Measurements from ENCODE around the gene CHRNG.

Gene CHRNG

GRCh38 chr2:232501794-232502390 is 37.6 kb upstream of the CHRNG start:
- no peak overlapping the region for H3K27ac ChIP-seq
- no peak for TF ChIP-seq CTCF (conservative IDR thresholded peaks at IDR 0.05)

- TF ChIP-seq CTCF (conservative IDR thresholded peaks at IDR 0.05) = no peak
- no peak overlapping the region for H3K27ac ChIP-seq
Observed at GRCh38 chr2:232502511-232502910, 37.0 kb upstream of the CHRNG start.

- no peak for TF ChIP-seq CTCF (conservative IDR thresholded peaks at IDR 0.05)
- H3K27ac ChIP-seq = no peak overlapping the region; the same call in 1 of the 2 replicates
Observed at GRCh38 chr2:232502911-232503808, 36.3 kb upstream of the CHRNG start.

GRCh38 chr2:232503809-232504323 is 35.6 kb upstream of the CHRNG start:
- TF ChIP-seq CTCF (conservative IDR thresholded peaks at IDR 0.05) = no peak
- H3K27ac ChIP-seq = no peak overlapping the region

GRCh38 chr2:232504438-232504837 is 35.1 kb upstream of the CHRNG start:
- H3K27ac ChIP-seq = no peak overlapping the region
- no peak for TF ChIP-seq CTCF (conservative IDR thresholded peaks at IDR 0.05)

GRCh38 chr2:232505856-232506255 is 33.6 kb upstream of the CHRNG start:
- H3K27ac ChIP-seq = no peak overlapping the region
- no peak for TF ChIP-seq CTCF (conservative IDR thresholded peaks at IDR 0.05)

GRCh38 chr2:232506709-232507108 is 32.8 kb upstream of the CHRNG start:
- TF ChIP-seq CTCF (conservative IDR thresholded peaks at IDR 0.05) = no peak

More at GRCh38 chr2:232506709-232507108, 32.8 kb upstream of the CHRNG start:
- no peak overlapping the region for H3K27ac ChIP-seq
